ENCODE measurements around the gene SNRPB. TPM values are rescaled to one million over a fixed set of nuclear protein-coding genes. Genes with fewer than 3 reads are reported as not detected.

SNRPB gene
- total and polyA plus RNA-seq, 2 experiments from 2014 or later: 784 to 785 TPM

DNA sequence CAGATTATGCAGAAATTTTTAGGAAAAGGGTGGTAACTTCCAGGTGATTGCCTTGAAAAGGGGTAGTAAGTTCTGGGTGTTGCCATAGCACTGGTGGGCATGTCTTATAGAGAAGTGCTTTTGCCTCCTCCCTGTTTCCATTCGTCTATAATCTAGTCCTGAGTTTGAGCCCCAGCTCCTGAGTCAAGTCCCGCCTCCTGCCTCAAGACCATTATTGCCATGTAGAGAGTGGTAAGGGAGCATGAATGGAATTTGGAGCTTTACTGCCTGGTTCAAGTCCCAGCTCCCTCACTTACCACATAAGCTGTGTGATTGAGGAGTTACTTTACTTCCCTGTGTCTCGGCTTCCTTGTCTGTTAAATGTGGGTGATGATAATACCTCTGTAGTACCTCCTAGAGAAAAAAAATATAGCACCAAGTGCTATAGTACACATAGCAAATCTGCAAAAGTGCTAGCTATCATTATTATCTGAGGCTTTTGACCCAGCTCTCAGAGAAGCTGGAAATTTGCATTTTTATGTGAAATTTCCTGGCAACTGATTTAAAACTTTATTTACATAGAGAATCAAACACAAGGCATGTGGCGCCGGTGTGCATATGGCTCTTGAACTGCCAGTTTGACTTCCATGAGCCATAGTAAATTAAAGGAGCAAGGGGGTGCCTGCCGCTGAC, 53.9 kb downstream of the SNRPB start:
- Histone ChIP-seq H3K4me2 (no peak overlapping the region), H3K27ac (ENCODE audit: low read depth) (no peak overlapping the region), H3K4me3 (no peak overlapping the region), H3K9me2 (ENCODE audit: insufficient read depth) (no peaks in the 10 kb centered on the region), H3K79me2 (replicated peaks; ENCODE audit: insufficient read depth) (no peaks in the 10 kb centered on the region), H3K27me3 (ENCODE audit: insufficient read depth) (no peaks in the 10 kb centered on the region), H3K36me3 (ENCODE audit: insufficient read depth) (no peaks in the 10 kb centered on the region), H3F3A (replicated peaks; ENCODE audit: low read depth) (no peaks in the 10 kb centered on the region), H4K20me1 (replicated peaks; ENCODE audit: insufficient read depth) (no peaks in the 10 kb centered on the region), H3K4me1 (ENCODE audit: insufficient read depth) (no peaks in the 10 kb centered on the region), H2AFZ (peak overlapping the region; percentile 74; the same call in 1 of the 2 replicates)
- Mint-ChIP-seq H3K4me3 (no peak overlapping the region), H3K4me1 (no peaks in the 10 kb centered on the region), H3K27me3 (ENCODE audit: insufficient read depth, low read depth, poor library complexity) (peaks cover 2% of the 10 kb centered on the region), H3K27ac (no peak overlapping the region), H3K9me3 (no peaks in the 10 kb centered on the region), H3K36me3 (ENCODE audit: low read depth) (no peaks in the 10 kb centered on the region)
- TF ChIP-seq STAT1 (IDR thresholded peaks at IDR 0.05; ENCODE audit: unreplicated experiment) (no peak), CREB1 (CRISPR knock-in tag; IDR thresholded peaks at IDR 0.05; ENCODE audit: low read depth) (no peak), EZH2phosphoT487 (IDR thresholded peaks at IDR 0.05; ENCODE audit: unreplicated experiment) (no peak), JUNB (IDR thresholded peaks at IDR 0.05; ENCODE audit: unreplicated experiment) (no peak), EZH2 (IDR thresholded peaks at IDR 0.05; ENCODE audit: low read depth, unreplicated experiment) (no peak), POLR2AphosphoS5 (IDR thresholded peaks at IDR 0.05; ENCODE audit: low read depth) (no peak), ZNF114 (CRISPR knock-in tag; IDR thresholded peaks at IDR 0.05) (no peak), ZNF331 (CRISPR knock-in tag; IDR thresholded peaks at IDR 0.05; ENCODE audit: low read depth) (no peak), NANOG (IDR thresholded peaks at IDR 0.05; ENCODE audit: borderline replicate concordance) (no peak)
- TF ChIP-seq, protein P1, sequence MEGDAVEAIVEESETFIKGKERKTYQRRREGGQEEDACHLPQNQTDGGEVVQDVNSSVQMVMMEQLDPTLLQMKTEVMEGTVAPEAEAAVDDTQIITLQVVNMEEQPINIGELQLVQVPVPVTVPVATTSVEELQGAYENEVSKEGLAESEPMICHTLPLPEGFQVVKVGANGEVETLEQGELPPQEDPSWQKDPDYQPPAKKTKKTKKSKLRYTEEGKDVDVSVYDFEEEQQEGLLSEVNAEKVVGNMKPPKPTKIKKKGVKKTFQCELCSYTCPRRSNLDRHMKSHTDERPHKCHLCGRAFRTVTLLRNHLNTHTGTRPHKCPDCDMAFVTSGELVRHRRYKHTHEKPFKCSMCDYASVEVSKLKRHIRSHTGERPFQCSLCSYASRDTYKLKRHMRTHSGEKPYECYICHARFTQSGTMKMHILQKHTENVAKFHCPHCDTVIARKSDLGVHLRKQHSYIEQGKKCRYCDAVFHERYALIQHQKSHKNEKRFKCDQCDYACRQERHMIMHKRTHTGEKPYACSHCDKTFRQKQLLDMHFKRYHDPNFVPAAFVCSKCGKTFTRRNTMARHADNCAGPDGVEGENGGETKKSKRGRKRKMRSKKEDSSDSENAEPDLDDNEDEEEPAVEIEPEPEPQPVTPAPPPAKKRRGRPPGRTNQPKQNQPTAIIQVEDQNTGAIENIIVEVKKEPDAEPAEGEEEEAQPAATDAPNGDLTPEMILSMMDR (conservative IDR thresholded peaks at IDR 0.05; ENCODE audit: low read depth in 2 of 2): no peak
- TF ChIP-seq, protein P2, sequence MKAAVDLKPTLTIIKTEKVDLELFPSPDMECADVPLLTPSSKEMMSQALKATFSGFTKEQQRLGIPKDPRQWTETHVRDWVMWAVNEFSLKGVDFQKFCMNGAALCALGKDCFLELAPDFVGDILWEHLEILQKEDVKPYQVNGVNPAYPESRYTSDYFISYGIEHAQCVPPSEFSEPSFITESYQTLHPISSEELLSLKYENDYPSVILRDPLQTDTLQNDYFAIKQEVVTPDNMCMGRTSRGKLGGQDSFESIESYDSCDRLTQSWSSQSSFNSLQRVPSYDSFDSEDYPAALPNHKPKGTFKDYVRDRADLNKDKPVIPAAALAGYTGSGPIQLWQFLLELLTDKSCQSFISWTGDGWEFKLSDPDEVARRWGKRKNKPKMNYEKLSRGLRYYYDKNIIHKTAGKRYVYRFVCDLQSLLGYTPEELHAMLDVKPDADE (IDR thresholded peaks at IDR 0.05): no peak
- TF ChIP-seq, protein P3, sequence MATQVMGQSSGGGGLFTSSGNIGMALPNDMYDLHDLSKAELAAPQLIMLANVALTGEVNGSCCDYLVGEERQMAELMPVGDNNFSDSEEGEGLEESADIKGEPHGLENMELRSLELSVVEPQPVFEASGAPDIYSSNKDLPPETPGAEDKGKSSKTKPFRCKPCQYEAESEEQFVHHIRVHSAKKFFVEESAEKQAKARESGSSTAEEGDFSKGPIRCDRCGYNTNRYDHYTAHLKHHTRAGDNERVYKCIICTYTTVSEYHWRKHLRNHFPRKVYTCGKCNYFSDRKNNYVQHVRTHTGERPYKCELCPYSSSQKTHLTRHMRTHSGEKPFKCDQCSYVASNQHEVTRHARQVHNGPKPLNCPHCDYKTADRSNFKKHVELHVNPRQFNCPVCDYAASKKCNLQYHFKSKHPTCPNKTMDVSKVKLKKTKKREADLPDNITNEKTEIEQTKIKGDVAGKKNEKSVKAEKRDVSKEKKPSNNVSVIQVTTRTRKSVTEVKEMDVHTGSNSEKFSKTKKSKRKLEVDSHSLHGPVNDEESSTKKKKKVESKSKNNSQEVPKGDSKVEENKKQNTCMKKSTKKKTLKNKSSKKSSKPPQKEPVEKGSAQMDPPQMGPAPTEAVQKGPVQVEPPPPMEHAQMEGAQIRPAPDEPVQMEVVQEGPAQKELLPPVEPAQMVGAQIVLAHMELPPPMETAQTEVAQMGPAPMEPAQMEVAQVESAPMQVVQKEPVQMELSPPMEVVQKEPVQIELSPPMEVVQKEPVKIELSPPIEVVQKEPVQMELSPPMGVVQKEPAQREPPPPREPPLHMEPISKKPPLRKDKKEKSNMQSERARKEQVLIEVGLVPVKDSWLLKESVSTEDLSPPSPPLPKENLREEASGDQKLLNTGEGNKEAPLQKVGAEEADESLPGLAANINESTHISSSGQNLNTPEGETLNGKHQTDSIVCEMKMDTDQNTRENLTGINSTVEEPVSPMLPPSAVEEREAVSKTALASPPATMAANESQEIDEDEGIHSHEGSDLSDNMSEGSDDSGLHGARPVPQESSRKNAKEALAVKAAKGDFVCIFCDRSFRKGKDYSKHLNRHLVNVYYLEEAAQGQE (IDR thresholded peaks at IDR 0.05; ENCODE audit: unreplicated experiment): no peak
- TF ChIP-seq, protein P4, sequence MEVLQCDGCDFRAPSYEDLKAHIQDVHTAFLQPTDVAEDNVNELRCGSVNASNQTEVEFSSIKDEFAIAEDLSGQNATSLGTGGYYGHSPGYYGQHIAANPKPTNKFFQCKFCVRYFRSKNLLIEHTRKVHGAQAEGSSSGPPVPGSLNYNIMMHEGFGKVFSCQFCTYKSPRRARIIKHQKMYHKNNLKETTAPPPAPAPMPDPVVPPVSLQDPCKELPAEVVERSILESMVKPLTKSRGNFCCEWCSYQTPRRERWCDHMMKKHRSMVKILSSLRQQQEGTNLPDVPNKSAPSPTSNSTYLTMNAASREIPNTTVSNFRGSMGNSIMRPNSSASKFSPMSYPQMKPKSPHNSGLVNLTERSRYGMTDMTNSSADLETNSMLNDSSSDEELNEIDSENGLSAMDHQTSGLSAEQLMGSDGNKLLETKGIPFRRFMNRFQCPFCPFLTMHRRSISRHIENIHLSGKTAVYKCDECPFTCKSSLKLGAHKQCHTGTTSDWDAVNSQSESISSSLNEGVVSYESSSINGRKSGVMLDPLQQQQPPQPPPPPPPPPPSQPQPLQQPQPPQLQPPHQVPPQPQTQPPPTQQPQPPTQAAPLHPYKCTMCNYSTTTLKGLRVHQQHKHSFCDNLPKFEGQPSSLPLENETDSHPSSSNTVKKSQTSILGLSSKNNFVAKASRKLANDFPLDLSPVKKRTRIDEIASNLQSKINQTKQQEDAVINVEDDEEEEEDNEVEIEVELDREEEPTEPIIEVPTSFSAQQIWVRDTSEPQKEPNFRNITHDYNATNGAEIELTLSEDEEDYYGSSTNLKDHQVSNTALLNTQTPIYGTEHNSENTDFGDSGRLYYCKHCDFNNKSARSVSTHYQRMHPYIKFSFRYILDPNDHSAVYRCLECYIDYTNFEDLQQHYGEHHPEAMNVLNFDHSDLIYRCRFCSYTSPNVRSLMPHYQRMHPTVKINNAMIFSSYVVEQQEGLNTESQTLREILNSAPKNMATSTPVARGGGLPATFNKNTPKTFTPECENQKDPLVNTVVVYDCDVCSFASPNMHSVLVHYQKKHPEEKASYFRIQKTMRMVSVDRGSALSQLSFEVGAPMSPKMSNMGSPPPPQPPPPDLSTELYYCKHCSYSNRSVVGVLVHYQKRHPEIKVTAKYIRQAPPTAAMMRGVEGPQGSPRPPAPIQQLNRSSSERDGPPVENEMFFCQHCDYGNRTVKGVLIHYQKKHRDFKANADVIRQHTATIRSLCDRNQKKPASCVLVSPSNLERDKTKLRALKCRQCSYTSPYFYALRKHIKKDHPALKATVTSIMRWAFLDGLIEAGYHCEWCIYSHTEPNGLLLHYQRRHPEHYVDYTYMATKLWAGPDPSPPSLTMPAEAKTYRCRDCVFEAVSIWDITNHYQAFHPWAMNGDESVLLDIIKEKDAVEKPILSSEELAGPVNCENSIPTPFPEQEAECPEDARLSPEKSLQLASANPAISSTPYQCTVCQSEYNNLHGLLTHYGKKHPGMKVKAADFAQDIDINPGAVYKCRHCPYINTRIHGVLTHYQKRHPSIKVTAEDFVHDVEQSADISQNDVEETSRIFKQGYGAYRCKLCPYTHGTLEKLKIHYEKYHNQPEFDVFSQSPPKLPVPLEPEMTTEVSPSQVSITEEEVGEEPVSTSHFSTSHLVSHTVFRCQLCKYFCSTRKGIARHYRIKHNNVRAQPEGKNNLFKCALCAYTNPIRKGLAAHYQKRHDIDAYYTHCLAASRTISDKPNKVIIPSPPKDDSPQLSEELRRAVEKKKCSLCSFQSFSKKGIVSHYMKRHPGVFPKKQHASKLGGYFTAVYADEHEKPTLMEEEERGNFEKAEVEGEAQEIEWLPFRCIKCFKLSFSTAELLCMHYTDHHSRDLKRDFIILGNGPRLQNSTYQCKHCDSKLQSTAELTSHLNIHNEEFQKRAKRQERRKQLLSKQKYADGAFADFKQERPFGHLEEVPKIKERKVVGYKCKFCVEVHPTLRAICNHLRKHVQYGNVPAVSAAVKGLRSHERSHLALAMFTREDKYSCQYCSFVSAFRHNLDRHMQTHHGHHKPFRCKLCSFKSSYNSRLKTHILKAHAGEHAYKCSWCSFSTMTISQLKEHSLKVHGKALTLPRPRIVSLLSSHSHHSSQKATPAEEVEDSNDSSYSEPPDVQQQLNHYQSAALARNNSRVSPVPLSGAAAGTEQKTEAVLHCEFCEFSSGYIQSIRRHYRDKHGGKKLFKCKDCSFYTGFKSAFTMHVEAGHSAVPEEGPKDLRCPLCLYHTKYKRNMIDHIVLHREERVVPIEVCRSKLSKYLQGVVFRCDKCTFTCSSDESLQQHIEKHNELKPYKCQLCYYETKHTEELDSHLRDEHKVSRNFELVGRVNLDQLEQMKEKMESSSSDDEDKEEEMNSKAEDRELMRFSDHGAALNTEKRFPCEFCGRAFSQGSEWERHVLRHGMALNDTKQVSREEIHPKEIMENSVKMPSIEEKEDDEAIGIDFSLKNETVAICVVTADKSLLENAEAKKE (CRISPR knock-in tag; IDR thresholded peaks at IDR 0.05): no peak
- ATAC-seq: no peak
- DNase-seq (ENCODE audit: low spot score): peak; percentile 4
